ENCODE data around the gene GAS6.

DNA sequence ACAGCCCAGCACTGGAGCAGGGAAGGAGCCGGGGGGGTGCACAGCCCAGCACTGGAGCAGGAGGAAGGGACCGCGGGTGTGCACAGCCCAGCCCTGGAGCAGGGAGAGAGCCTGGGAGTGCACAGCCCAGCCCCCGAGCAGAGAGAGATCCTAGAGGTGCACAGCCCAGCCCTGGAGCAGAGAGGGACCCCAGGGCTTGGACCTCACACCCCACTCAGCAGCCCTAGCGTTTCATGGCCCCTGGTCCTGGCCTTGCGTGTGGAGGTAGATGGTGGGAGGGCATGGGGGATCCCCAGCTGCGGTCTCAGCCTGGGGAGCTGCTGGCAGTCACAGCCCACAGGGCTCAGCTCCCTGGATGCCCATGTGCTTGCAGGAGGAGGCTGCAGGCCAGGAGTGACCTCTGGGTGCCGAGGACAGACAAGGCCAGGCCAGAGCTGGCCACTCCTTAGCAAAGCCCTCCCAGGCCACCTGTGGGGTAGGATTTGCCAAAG, 25.1 kb downstream of the GAS6 start:
- TF ChIP-seq, protein P1, sequence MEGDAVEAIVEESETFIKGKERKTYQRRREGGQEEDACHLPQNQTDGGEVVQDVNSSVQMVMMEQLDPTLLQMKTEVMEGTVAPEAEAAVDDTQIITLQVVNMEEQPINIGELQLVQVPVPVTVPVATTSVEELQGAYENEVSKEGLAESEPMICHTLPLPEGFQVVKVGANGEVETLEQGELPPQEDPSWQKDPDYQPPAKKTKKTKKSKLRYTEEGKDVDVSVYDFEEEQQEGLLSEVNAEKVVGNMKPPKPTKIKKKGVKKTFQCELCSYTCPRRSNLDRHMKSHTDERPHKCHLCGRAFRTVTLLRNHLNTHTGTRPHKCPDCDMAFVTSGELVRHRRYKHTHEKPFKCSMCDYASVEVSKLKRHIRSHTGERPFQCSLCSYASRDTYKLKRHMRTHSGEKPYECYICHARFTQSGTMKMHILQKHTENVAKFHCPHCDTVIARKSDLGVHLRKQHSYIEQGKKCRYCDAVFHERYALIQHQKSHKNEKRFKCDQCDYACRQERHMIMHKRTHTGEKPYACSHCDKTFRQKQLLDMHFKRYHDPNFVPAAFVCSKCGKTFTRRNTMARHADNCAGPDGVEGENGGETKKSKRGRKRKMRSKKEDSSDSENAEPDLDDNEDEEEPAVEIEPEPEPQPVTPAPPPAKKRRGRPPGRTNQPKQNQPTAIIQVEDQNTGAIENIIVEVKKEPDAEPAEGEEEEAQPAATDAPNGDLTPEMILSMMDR (IDR thresholded peaks at IDR 0.05), result no peak
- no peak for TF ChIP-seq EP300 (IDR thresholded peaks at IDR 0.05)

Measured in gastroesophageal sphincter (tissue), 3 donors.